Body of pancreas (tissue), 4 donors: ENCODE data around the gene CACNG4.

ENCODE experiments used
- CTCF ChIP-seq, 7 experiments: fragments of 450-650 bp in 4 of 7; fragments of 200-600 bp in 3 of 7; sonication (generic) in 3 of 7; IDR thresholded peaks; one replicate each; pipeline ENCODE4 v1.5.1; 2016 to 2019; ENCODE audit warnings: antibody characterized with exemption in 7 of 7
- POLR2A ChIP-seq, 3 donors: fragments of 450-650 bp; IDR thresholded peaks; one replicate each; pipeline ENCODE4 v1.6.1; 2016; ENCODE audit warnings: antibody characterized with exemption in 3 of 3, mild to moderate bottlenecking in 2 of 3

GRCh38 chr17:67043283-67043682 lies 78.8 kb downstream of the CACNG4 start:
- TF ChIP-seq CTCF (IDR thresholded peaks at IDR 0.05) (no peak), POLR2A (IDR thresholded peaks at IDR 0.05) (no peak)
